Right lung (tissue), 5 donors: ENCODE data around the gene LMOD3. TPM values are rescaled to one million over a fixed set of nuclear protein-coding genes. Genes with fewer than 3 reads are reported as not detected.

Experiments used
- DNase-seq, 2 donors: peaks; one replicate each; pipeline ENCODE4 v3.0.0-alpha.2; 2013
- polyA plus RNA-seq, 5 donors: library from polyadenylated mRNA; unstranded; fragments of 120-200 nt; gene quantifications; one replicate each; pipeline versions ENCODE4 v1.2.1 to v1.2.3, GENCODE V29; 2013; ENCODE audit warnings: inconsistent platforms in 1 of 5, low replicate concordance in 1 of 5; ENCODE audit not compliant: insufficient read length in 5 of 5, insufficient read depth in 1 of 5

The LMOD3 gene
- polyA plus RNA-seq, 5 donors: 0.26 to 5.2 (median 0.57) TPM

GRCh38 chr3:69126216-69126615, 3.8 kb upstream of the LMOD3 start:
- no peak for DNase-seq

GRCh38 chr3:69121950-69122349, 445 bp downstream of the LMOD3 start:
- no peak for DNase-seq

- DNase-seq: no peak
Measured at GRCh38 chr3:69121513-69121912, 882 bp downstream of the LMOD3 start.

GRCh38 chr3:69120879-69121464, 1.4 kb downstream of the LMOD3 start:
- peak; percentile 42 to 63 for DNase-seq

- no peak for DNase-seq
Measured at GRCh38 chr3:69119681-69120080, 2.7 kb downstream of the LMOD3 start.

DNA sequence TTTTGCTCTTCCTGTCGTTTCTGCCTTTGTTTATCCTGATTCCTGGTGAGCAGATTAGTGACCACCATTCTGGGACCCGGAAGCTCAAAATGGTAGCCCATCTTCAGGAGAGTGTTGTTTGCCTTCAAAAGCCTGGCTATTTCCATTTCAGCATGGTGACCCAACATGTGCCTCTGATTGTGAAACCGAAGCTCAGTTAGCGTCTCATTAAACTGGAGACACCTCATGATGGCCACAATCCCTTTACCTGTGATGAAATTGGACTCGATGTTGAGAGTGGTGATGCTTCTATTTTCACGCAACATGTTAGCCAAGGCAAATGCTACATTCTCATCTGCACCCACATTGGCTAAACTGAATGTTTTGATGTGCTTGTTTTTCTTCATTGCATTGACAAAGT, 3.3 kb downstream of the LMOD3 start:
- DNase-seq: no peak

DNA sequence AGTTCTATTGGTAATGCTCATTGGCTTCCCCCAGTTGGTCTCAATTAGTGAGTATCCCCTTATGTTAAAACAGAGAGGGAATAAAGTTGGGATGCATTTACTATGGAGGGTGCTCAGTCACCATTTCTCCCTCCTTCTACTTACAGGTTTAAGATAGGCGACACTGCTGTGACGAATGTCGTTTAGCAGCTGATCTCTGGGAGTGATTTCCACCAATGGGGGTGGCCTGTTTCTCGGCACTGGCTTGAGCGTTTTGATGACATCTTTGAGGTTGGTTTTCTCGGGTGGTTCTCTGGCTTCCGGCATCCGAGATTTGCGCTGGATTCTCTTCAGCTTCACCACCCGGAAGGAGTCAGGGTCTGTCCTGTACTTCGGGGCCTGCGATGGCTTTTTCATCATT, 3.8 kb downstream of the LMOD3 start:
- no peak for DNase-seq

- DNase-seq: no peak
Measured at GRCh38 chr3:69116897-69117296, 5.5 kb downstream of the LMOD3 start.

GRCh38 chr3:69116162-69116561, 6.2 kb downstream of the LMOD3 start:
- DNase-seq: no peak

GRCh38 chr3:69115731-69116130, 6.7 kb downstream of the LMOD3 start:
- no peak for DNase-seq

GRCh38 chr3:69113536-69113935, 8.9 kb downstream of the LMOD3 start:
- DNase-seq: peak; percentile 36 to 58

- no peak for DNase-seq
Measured at GRCh38 chr3:69110941-69111546, 11.4 kb downstream of the LMOD3 start.

- no peak for DNase-seq
Measured at GRCh38 chr3:69108811-69109210, 13.6 kb downstream of the LMOD3 start.

DNA sequence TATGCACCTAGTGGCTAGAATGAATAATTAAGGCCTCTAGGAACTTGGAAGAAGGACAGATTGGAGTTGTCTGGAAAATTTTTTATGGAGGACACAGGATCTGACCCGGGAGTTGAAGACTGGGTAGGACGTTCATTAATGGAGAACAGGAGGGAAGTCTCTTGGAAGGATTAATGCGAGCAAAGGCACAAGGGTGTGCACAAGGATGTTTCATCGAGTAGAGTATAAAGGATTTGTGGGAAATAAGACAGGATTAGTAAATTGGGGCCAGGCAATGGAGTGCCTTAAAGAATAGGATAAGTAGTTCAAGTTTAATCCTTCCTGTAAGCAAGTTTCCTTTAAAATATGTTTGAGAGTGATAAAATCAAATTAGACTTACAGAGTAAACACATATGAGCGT, 14.6 kb downstream of the LMOD3 start:
- no peak for DNase-seq

DNA sequence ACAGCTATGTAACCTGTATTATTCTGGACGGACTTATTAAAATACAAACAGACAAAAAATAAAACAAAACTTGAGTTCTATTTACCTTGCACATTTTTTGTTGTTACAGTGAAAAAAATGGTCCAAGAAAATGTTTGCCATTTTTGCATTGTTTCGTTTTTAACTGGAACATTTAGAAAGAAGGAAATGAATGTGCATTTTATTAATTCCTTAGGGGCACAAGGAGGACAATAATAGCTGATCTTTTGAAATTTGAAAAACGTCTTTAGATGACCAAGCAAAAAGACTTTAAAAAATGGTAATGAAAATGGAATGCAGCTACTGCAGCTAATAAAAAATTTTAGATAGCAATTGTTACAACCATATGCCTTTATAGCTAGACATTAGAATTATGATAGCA, 17.1 kb downstream of the LMOD3 start:
- DNase-seq: no peak

DNA sequence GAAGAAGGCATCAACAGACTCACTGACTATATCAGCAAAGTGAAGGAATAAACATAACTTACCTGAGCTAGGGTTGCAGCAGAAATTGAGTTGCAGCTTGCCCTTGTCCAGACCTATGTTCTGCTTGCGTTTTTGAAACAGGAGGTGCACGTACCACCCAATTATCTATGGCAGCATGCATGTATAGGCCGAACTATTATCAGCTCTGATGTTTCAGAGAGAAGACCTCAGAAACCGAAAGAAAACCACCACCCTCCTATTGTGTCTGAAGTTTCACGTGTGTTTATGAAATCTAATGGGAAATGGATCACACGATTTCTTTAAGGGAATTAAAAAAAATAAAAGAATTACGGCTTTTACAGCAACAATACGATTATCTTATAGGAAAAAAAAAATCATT, 17.8 kb downstream of the LMOD3 start:
- DNase-seq: no peak

DNA sequence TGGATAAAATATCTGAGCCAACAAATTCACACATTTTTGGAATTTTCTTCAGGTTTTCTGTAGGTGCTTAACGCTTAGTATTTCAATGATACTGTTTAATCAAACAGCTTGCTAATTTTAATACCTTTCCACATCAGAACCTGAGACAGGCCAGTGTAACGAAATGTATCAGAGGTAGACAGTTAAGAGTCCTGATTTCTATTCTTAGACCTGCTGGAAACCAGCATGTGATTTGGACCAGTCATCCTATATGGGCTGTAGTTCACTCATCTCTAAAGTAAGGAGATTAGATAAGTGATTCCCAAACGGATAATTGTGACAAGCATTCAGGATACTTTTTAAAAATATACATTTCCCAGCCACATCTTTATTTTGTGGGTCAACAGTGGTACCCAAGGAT, 19.3 kb downstream of the LMOD3 start:
- DNase-seq: no peak

DNA sequence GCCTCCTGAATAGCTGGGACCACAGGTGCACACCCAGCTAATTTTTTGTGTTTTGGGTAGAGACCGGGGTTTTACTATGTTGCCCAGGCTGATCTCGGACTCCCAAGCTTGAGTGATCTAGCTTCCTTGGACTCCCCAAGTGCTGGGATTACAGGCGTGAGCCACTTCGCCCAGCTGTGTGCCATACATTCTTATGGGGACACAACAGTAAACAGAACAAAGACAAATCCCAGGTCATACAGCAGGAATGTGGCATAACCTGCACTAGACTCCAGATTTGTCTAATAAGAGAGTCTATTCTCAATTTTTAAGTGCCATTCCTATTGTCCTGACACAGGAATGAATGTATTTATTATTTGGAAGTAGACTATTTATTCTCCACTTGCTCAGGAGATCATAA, 20.0 kb downstream of the LMOD3 start:
- DNase-seq: no peak

DNA sequence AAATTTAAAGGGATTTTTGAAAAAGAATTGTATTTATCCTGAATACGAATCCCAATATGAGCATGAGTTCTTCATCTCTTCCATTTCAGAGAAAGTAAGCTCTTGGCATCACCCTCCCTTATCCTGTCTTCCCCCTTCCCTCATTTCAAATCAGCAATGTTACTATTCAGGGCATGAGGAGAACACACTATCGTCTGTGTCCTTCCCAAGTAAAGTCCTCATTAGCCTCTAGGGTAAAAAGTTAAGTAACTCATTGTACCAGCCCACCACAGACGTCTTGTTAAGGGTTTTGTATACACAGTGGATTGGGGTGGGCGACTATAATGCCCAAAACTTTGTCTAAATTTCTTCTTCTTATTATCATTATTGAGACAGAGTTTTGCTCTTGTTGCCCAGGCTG, 22.8 kb downstream of the LMOD3 start:
- no peak for DNase-seq

GRCh38 chr3:69097407-69098086, 24.8 kb downstream of the LMOD3 start:
- no peak for DNase-seq

DNA sequence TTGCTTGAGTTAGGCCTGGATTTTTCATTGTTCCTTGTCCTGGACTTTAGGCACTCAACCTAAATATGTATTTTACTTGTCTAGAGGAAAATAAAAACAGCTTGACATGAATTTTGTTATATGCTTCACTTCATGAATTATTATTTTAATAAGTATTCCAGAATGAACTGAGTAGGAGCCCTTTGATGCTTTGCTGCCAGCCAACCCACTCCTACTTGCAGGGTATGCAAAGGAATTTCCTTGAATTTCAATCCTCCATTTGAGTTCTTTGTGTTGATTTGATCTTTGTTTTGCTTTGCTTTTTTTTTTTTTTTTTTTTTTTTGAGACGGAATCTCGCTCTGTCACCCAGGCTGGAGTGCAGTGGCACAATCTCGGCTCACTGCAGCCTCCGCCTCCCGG, 26.1 kb downstream of the LMOD3 start:
- no peak for DNase-seq

- DNase-seq: no peak
Measured at GRCh38 chr3:69095636-69096035, 26.8 kb downstream of the LMOD3 start.

DNA sequence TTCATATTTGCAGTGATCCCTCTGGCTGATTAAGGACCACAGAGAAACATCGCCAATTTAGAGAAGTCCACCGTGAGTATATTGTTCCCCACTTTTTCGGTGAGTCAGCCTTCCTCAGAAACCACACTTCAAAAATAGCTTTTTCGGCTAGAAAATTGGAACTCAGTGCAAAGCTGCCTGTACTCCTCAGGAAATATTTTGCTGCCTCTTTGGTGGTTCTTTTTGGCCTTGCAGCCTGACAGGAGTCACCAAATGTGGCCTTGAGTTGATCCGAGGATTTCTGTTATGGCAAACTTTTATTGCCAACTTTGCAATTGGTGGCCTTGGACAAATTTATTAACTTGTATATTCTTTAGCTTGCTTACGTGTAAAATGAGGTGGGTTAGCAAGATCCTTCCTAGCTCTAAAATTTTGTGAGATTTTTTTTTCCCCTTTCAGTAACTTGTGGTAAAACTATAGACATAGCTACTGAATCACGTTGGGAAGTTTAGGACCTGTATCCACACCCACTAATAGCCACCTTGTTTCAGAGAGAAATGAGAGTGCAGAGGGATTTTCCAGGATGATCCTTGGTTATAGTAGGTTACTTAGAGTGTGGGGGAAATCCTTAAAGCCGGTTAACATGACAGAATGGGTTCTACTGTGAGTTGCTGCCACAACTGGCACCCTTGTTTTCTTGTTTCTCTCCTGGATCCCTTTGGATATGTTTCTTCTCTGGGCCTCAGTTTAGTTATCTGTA, 27.8 kb downstream of the LMOD3 start:
- no peak for DNase-seq
